Fibroblast of pulmonary artery (primary cell): Measurements from ENCODE around the gene RPTOR.
"Not testable (repeated sequence)": the region's sequence is repeated elsewhere in the genome, so short reads cannot be mapped to it uniquely, and the experiment has no call there.

Experiments used
- DNase-seq: peaks from one replicate; pipeline ENCODE4 v3.0.0-alpha.2; 2010; ENCODE audit warnings: low read depth
- H3K4me3 ChIP-seq: replicated peaks from 2 replicates; pipeline ENCODE4 v1.5.1; 2011; ENCODE audit warnings: low read depth, mild to moderate bottlenecking, control low read depth, low read length, moderate library complexity
- TF ChIP-seq, protein P1 (sequence below): IDR thresholded peaks from 2 replicates; pipeline ENCODE4 v1.5.1; 2011; ENCODE audit warnings: mild to moderate bottlenecking, control low read depth, low read length, inconsistent platforms; ENCODE audit errors: missing control alignments

The RPTOR gene

DNA sequence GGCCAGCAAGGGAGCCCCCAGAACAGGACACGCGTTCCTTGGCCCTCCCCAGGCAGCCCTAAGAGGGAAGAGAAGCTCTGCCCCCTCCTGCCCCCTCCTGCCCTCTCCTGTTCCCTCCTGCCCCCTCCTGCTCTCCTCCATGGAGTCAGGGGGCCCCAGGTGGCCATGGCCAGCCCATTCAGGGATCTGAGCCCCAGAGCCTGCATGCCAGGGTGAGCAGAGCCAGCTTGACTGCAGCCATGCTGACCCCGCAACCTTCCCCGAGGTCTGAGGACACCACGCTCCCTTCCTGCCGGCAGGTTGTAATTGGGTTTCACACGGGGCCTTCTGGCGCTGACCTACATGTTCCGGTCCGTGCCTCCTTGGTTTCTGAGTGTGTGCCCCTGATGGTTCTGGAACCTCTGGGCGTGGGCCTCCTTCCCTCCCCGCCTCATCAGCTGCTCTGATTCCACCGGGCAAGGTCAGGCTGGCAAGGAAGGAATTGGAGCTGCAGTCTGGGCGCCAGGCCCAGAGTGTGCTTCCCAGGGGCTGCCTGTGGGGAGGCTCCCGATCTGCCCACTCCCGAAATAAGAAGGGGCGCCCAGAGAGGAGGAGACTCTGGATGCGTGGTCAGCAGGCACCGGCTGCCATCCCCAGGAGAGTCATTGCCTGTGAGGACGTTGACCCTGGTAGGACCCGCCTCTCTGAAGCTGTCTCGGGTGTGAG lies 44.5 kb upstream of the RPTOR start:
- DNase-seq: no peak
- TF ChIP-seq, protein P1, sequence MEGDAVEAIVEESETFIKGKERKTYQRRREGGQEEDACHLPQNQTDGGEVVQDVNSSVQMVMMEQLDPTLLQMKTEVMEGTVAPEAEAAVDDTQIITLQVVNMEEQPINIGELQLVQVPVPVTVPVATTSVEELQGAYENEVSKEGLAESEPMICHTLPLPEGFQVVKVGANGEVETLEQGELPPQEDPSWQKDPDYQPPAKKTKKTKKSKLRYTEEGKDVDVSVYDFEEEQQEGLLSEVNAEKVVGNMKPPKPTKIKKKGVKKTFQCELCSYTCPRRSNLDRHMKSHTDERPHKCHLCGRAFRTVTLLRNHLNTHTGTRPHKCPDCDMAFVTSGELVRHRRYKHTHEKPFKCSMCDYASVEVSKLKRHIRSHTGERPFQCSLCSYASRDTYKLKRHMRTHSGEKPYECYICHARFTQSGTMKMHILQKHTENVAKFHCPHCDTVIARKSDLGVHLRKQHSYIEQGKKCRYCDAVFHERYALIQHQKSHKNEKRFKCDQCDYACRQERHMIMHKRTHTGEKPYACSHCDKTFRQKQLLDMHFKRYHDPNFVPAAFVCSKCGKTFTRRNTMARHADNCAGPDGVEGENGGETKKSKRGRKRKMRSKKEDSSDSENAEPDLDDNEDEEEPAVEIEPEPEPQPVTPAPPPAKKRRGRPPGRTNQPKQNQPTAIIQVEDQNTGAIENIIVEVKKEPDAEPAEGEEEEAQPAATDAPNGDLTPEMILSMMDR: no peak
- no peak overlapping the region for H3K4me3 ChIP-seq

DNA sequence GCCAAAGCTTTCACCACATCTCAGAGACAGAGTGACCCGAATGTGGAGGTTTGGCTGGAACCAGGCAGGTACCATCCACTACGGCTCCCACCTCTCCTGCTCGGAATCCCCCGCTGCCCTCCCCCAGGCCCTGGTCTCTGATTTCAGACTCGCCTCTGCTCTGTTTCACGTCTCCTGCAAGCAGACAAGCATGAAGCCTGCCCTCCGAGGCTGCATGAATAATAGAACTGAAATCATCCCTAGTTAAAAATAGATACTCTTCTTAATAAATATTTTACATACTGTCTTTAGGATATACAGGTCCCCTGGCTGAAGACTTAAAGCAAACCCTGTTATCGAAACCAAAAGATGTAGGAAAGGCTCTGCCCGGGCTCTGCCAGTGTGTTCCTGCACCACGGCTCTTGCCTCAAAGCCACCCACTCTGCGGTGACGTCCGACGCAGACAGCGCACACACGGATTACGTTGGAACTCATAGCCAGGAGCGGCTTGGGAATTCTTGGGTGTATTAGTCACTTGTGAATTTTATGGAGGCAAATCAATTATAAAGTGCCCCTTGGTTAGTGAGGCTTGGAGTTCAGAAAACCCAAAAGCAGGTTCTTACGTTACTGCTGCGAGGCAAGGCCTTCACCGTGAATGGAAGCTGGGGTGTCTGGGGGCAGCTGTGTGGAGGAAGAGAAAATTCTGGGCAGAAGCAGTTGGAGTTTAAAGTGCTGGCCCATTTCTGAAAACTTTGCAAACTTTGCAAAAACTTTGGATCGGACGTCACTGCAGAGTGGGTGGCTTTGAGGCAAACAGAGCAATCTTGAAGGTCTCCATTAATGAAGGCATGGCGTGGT lies 42.7 kb upstream of the RPTOR start:
- TF ChIP-seq, protein P1: no peak
- no peak overlapping the region for H3K4me3 ChIP-seq

DNA sequence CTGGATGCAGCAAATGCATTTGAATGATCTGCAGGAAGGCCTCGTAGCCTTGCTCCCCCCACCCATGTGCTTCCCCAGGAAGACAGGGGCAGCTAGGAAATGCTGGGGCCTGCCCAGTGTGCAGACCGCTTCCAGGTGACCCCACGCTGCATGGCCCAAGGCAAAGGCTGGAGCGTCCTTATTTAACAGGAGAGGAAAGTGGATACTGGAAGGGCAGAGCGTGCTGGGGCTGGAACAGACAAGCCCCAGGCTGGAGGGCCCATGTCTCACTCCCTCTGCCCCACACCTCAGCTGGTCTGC lies 42.1 kb upstream of the RPTOR start:
- DNase-seq: no peak
- no peak overlapping the region for H3K4me3 ChIP-seq
- TF ChIP-seq, protein P1: no peak

More for the DNA sequence above, 42.7 kb upstream of the RPTOR start:
- peak; percentile 62 for DNase-seq

DNA sequence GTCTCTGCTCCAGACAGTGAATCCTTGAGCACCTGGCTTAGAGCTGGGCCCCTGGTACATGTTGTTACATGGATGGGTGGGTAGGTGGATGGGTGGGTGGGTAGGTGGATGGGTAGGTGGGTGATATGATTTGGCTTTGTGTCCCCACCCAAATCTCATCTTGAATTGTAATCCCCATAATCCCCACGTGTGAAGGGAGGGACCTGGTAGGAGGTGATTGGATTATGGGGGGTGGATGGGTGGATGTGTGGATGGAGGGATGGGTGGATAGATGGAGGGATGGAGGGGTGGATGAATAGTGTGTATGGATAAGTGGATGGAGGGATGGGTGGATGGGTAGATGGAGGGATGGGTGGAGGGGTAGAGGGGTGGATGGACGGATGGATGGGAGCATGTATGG lies 41.6 kb upstream of the RPTOR start:
- H3K4me3 ChIP-seq: no peak overlapping the region
- TF ChIP-seq, protein P1: no peak
- no peak for DNase-seq

DNA sequence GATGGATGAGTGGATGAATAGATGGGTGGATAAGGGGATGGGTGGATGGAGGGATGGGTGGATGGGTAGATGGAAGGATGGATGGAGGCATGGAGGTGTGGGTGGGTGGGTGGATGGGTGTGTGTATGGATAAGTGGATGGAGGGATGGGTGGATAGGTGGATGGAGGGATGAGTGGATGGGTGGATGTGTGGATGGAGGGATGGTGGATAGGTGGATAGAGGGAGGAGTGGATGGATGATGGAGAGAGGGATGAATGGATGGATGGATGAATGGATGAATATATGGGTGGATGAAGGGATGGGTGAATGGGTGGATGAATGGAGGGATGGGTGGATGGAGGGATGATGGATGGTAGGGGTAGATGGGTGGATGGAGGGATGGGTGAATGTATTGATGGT lies 40.7 kb upstream of the RPTOR start:
- no peak overlapping the region for H3K4me3 ChIP-seq
- no peak for DNase-seq
- TF ChIP-seq, protein P1: no peak

DNA sequence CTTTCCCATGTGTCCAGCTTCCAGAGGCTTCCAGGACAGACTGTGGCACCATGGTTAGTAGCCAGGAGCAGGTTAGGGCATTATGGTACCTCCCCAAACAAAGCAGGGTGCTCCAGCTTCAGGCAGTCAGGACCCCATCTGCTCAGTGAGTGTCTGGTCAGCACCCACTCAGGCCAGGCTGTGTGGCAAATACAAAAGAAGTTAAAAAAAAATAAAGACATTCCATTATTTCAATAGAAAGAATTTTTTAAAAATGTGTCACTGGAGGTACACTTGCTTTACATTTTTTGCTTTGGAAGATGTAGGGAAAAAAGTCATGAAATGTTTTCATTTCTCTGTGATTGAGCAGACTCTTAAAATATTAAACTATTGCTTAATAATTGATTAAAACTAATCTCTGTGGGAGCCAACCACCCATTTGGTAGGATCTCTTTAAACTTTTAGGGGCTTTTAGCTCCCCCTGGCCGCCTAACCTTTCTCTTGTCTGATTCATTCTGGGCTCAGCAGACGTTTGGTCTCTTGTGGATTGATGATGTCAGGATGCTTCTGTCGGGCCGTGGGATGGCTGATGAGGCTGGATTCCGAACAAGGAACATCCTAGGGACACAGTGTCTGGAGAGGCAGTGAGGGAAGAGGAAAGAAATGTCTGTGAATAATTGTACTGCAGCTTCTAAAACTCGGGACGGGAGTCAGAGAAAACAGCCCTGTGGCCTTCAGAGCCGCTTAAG lies 39.8 kb upstream of the RPTOR start:
- DNase-seq: peak; percentile 35
- TF ChIP-seq, protein P1: no peak
- no peak overlapping the region for H3K4me3 ChIP-seq

DNA sequence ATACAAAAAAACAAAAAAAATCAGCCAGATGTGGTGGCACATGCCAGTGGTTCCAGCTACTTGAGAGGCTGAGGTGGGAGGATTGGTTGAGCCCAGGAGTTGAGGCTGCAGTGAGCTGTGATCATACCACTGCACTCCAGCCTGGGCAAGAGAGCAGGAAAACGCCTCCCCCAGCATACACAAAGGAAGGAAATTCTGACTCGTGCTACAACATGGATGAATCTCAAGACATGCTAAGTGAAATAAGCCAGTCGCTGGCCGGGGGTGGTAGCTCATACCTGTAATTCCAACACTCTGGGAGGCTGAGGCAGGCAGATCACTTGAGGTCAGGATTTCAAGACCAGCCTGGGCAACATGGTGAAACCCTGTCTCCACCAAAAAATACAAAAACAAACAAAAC lies 37.5 kb upstream of the RPTOR start:
- DNase-seq: peak; percentile 13
- H3K4me3 ChIP-seq: not testable (repeated sequence)
